ENCODE results near the gene SRGAP1. TPM values are rescaled to one million over a fixed set of nuclear protein-coding genes. Genes with fewer than 3 reads are reported as not detected.

Gene SRGAP1
- 17.0 and 23.4 TPM in 2 replicates for total RNA-seq

GRCh38 chr12:63844391-63845341 is at the start of gene SRGAP1:
SRGAP1 (plus strand) TSS chr12:63844700; CDS start chr12:63844817, 117 bp downstream.

Other genes with a start within 250 kb of the SRGAP1 start
- gene DPY19L2, start 176.2 kb upstream of the SRGAP1 start, total RNA-seq: 4.2 and 7.2 TPM in 2 replicates
- gene RXYLT1, start 64.8 kb upstream of the SRGAP1 start, total RNA-seq: 17.2 and 17.7 TPM in 2 replicates